Suprapubic skin (tissue), 4 donors: ENCODE results near the gene RTF2.

Source experiments
- EP300 ChIP-seq: sonication (generic); formaldehyde crosslinking; IDR thresholded peaks from one replicate; pipeline ENCODE4 v1.6.1; 2017; ENCODE audit warnings: antibody characterized with exemption
- POLR2A ChIP-seq, 2 donors: fragments of 450-650 bp; IDR thresholded peaks; one replicate each; pipeline ENCODE4 v1.6.1; 2017; ENCODE audit warnings: antibody characterized with exemption in 2 of 2, mild to moderate bottlenecking in 2 of 2, moderate library complexity in 2 of 2
- POLR2AphosphoS5 ChIP-seq, 3 donors: sonication (generic); formaldehyde crosslinking; IDR thresholded peaks; one replicate each; pipeline ENCODE4 v1.6.1; 2017; ENCODE audit warnings: antibody characterized with exemption in 3 of 3
- TF ChIP-seq, protein P1 (sequence below), 2 donors: fragments of 200-600 bp in 1 of 2; fragments of 450-650 bp in 1 of 2; sonication (generic) in 1 of 2; IDR thresholded peaks; one replicate each; pipeline ENCODE4 v1.5.1; 2016 to 2019; ENCODE audit warnings: antibody characterized with exemption in 2 of 2, mild to moderate bottlenecking in 1 of 2, moderate library complexity in 1 of 2

- TF ChIP-seq, protein P1, sequence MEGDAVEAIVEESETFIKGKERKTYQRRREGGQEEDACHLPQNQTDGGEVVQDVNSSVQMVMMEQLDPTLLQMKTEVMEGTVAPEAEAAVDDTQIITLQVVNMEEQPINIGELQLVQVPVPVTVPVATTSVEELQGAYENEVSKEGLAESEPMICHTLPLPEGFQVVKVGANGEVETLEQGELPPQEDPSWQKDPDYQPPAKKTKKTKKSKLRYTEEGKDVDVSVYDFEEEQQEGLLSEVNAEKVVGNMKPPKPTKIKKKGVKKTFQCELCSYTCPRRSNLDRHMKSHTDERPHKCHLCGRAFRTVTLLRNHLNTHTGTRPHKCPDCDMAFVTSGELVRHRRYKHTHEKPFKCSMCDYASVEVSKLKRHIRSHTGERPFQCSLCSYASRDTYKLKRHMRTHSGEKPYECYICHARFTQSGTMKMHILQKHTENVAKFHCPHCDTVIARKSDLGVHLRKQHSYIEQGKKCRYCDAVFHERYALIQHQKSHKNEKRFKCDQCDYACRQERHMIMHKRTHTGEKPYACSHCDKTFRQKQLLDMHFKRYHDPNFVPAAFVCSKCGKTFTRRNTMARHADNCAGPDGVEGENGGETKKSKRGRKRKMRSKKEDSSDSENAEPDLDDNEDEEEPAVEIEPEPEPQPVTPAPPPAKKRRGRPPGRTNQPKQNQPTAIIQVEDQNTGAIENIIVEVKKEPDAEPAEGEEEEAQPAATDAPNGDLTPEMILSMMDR (IDR thresholded peaks at IDR 0.05): no peak
- no peak for TF ChIP-seq POLR2AphosphoS5 (IDR thresholded peaks at IDR 0.05)
- no peak for TF ChIP-seq POLR2A (IDR thresholded peaks at IDR 0.05)
- TF ChIP-seq EP300: no peak
Measured at GRCh38 chr20:56461576-56461975, 6.9 kb upstream of the RTF2 start.
